Stomach (tissue), 9 donors: ENCODE data around the gene IGFN1. TPM values are rescaled to one million over a fixed set of nuclear protein-coding genes. Genes with fewer than 3 reads are reported as not detected.

Experiments used
- DNase-seq, 2 donors: peaks; one replicate each; pipeline versions ENCODE4 v3.0.0 to v3.0.0-alpha.2; 2013 to 2019
- H3K27ac ChIP-seq, 5 donors: fragments of 200-600 bp in 4 of 5; sonication (generic) in 4 of 5; one replicate each; pipeline ENCODE4 v1.5.1; 2013 to 2019; ENCODE audit warnings: mild to moderate bottlenecking in 1 of 5, moderate library complexity in 1 of 5
- H3K27me3 ChIP-seq, 3 donors: fragments of 200-600 bp; sonication (generic); one replicate each; pipeline ENCODE4 v1.5.1; 2017 to 2019; ENCODE audit warnings: mixed run types in 1 of 3
- H3K36me3 ChIP-seq, 4 donors: fragments of 200-600 bp; sonication (generic); 1 replicate in 3 of 4; 2 replicates in 1 of 4; pipeline ENCODE4 v1.5.1; 2016 to 2019
- H3K4me1 ChIP-seq, 4 donors: fragments of 200-600 bp; sonication (generic); one replicate each; pipeline ENCODE4 v1.5.1; 2016 to 2019
- H3K4me3 ChIP-seq, 4 donors: fragments of 200-600 bp; sonication (generic) in 3 of 4; one replicate each; pipeline ENCODE4 v1.5.1; 2016 to 2019; ENCODE audit warnings: mild to moderate bottlenecking in 1 of 4
- H3K9me3 ChIP-seq, 4 donors: fragments of 200-600 bp; sonication (generic); one replicate each; pipeline ENCODE4 v1.5.1; 2016 to 2019
- EP300 ChIP-seq: sonication (generic); formaldehyde crosslinking; IDR thresholded peaks from one replicate; pipeline ENCODE4 v1.6.1; 2017; ENCODE audit warnings: antibody characterized with exemption
- POLR2A ChIP-seq, 4 donors: fragments of 450-650 bp; IDR thresholded peaks; one replicate each; pipeline ENCODE4 v1.6.1; 2016; ENCODE audit warnings: antibody characterized with exemption in 4 of 4, control low read depth in 2 of 4, mild to moderate bottlenecking in 1 of 4, moderate library complexity in 1 of 4
- POLR2AphosphoS5 ChIP-seq, 3 donors: sonication (generic); formaldehyde crosslinking; IDR thresholded peaks; one replicate each; pipeline ENCODE4 v1.6.1; 2016; ENCODE audit warnings: antibody characterized with exemption in 3 of 3
- WGBS, 5 donors: extraction: QIAGEN DNeasy Blood & Tissue Kit in 3 of 5; methylation state at CpG; one replicate each; pipeline versions ENCODE4 v1.1.5 to v1.1.7; 2013 to 2018; 5-methylcytosine and 5-hydroxymethylcytosine counted together
- intact Hi-C: fragments of 100-400 bp; cut with DNase I; formaldehyde crosslinking; loops from one replicate; pipeline ENCODE4 v1.15.1; 2023; ENCODE audit warnings: low total_unique reads
- polyA plus RNA-seq, 3 donors: library from polyadenylated mRNA; stranded (reverse); fragments of 200-250 nt; gene quantifications; one replicate each; pipeline ENCODE4 v1.2.3, GENCODE V29; 2013
- total RNA-seq, 5 donors: library from RNA; depleted of rRNA; stranded (reverse); fragments of >200 nt; gene quantifications; one replicate each; pipeline versions ENCODE4 v1.1.0 to v1.2.3, GENCODE V29; 2014 to 2016
- TF ChIP-seq, protein P1 (sequence below), 7 experiments: fragments of 450-650 bp in 4 of 7; fragments of 200-600 bp in 3 of 7; sonication (generic) in 3 of 7; IDR thresholded peaks; one replicate each; pipeline ENCODE4 v1.5.1; 2016 to 2019; ENCODE audit warnings: antibody characterized with exemption in 7 of 7, control low read depth in 2 of 7, mild to moderate bottlenecking in 1 of 7
- donor health status: healthy with polysubstance abuse.
- donor health status: Bipolar disorder and iron deficiency.
- donor health status: healthy.

The IGFN1 gene
- total and polyA plus RNA-seq, 8 donors, result under 0.01 to 0.55 (median 0.05) TPM; not detected in 3

DNA sequence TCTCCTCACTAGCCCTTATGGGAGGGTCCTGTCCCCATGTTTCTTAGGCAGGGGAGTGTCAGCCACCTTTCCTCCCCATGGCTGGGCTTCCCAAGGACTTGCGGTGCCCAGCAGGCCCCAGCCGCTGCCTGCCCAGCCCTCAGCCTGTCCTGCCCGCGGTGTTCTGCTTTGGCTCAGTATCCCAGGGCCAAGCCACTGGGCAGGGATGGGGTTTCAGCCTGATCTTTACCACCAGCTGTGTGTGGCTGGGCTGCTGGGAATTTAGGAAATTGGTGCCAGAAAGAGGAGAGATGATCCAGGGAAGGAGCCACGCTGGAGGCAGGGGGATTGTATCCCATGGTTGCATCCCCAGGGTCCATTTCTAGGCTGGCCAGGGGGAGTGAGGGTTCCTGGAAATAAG is 6.9 kb upstream of the IGFN1 start:
- Histone ChIP-seq H3K4me3 (no peak overlapping the region), H3K9me3 (no peaks in the 10 kb centered on the region), H3K36me3 (no peaks in the 10 kb centered on the region), H3K27ac (no peak overlapping the region), H3K4me1 (no peaks in the 10 kb centered on the region), H3K27me3 (no peaks in the 10 kb centered on the region)
- no peak for DNase-seq
- intact Hi-C loops, result no loop called here
- TF ChIP-seq POLR2AphosphoS5 (IDR thresholded peaks at IDR 0.05) (no peak), POLR2A (IDR thresholded peaks at IDR 0.05) (no peak), EP300 (no peak)
- TF ChIP-seq, protein P1, sequence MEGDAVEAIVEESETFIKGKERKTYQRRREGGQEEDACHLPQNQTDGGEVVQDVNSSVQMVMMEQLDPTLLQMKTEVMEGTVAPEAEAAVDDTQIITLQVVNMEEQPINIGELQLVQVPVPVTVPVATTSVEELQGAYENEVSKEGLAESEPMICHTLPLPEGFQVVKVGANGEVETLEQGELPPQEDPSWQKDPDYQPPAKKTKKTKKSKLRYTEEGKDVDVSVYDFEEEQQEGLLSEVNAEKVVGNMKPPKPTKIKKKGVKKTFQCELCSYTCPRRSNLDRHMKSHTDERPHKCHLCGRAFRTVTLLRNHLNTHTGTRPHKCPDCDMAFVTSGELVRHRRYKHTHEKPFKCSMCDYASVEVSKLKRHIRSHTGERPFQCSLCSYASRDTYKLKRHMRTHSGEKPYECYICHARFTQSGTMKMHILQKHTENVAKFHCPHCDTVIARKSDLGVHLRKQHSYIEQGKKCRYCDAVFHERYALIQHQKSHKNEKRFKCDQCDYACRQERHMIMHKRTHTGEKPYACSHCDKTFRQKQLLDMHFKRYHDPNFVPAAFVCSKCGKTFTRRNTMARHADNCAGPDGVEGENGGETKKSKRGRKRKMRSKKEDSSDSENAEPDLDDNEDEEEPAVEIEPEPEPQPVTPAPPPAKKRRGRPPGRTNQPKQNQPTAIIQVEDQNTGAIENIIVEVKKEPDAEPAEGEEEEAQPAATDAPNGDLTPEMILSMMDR (IDR thresholded peaks at IDR 0.05), result no peak
- 78 to 89% (median 81%) methylated on average over 5 of the region's 5 CpGs for WGBS, 5 donors

DNA sequence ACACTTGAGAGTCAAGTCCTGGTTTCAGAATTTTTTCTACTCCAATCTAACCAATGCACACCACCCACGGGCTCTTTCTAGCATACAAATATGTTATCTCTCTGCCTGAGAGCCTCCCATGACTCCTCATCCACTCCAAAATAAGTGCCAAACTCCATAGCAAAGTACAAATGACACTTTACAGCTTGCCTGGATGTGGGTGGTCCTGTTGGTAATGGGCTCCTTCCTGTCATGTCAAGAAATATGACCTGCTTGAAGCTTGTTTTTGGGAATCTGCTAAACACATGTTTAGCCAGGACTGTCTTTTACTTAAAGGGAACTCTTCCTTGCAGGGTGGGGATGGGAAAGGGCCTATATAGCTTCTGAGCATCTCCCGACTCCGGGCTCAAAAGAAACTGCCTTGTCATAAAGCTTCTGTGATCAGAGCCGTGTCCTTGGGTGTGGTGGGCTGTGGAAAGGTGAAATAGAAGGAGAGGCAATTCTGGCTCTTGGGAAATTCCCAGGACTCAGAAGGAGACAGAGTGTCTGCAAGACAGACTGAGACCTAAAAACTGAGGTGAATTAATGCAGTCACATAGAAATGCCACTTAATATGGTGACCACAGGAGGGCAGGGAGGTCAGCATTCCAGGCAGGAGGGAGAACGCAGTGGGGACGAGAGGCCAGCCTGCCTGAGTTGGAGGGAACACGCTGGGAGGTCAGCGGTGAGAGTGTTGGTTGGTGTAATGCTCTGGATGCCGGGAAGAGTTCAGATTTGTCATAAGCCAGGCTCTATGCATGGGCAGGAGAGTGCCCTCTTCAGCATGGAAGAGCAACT is 6.1 kb upstream of the IGFN1 start:
- Histone ChIP-seq H3K4me3 (no peak overlapping the region), H3K27me3 (no peaks in the 10 kb centered on the region), H3K4me1 (no peaks in the 10 kb centered on the region), H3K36me3 (no peaks in the 10 kb centered on the region), H3K27ac (no peak overlapping the region), H3K9me3 (no peaks in the 10 kb centered on the region)
- 40 to 54% (median 46%) methylated on average over 9 of the region's 9 CpGs for WGBS, 5 donors
- TF ChIP-seq, protein P1 (IDR thresholded peaks at IDR 0.05), result peak in 5 of 7 experiments; percentile 30 to 55 (median 49)
- TF ChIP-seq POLR2A (IDR thresholded peaks at IDR 0.05), result no peak
- TF ChIP-seq POLR2AphosphoS5 (IDR thresholded peaks at IDR 0.05), result peak in 1 of 3 donors; percentile 53
- no peak for TF ChIP-seq EP300
- intact Hi-C loops, result no loop called here
- DNase-seq, result peak; percentile 33 to 60

DNA sequence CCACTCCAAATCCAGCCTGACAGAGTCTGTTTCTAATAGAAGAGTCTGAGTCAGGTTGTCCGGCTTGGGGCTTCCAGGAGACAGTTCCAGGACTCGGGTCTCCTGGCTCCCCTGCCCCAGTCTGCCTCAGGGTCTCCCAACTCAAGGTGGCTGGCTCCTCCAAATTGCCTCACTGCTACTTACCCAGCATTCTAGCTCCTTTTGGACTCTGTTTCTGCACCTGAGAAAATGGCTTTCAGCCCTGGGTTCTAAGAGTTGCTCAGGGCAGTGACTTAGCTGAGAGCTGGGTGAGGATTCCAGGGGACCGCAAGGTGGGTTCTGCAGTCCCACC is 5.5 kb upstream of the IGFN1 start:
- intact Hi-C loops, result no loop called here
- 33 to 60% (median 44%) methylated on average over 1 to 3 of the region's 3 CpGs for WGBS, 5 donors
- DNase-seq, result no peak
- Histone ChIP-seq H3K4me1 (no peaks in the 10 kb centered on the region), H3K36me3 (no peaks in the 10 kb centered on the region), H3K27ac (no peak overlapping the region), H3K27me3 (no peaks in the 10 kb centered on the region), H3K9me3 (no peaks in the 10 kb centered on the region), H3K4me3 (no peak overlapping the region)
- TF ChIP-seq POLR2A (IDR thresholded peaks at IDR 0.05), result no peak
- no peak for TF ChIP-seq POLR2AphosphoS5 (IDR thresholded peaks at IDR 0.05)
- TF ChIP-seq, protein P1 (IDR thresholded peaks at IDR 0.05), result no peak
- no peak for TF ChIP-seq EP300

DNA sequence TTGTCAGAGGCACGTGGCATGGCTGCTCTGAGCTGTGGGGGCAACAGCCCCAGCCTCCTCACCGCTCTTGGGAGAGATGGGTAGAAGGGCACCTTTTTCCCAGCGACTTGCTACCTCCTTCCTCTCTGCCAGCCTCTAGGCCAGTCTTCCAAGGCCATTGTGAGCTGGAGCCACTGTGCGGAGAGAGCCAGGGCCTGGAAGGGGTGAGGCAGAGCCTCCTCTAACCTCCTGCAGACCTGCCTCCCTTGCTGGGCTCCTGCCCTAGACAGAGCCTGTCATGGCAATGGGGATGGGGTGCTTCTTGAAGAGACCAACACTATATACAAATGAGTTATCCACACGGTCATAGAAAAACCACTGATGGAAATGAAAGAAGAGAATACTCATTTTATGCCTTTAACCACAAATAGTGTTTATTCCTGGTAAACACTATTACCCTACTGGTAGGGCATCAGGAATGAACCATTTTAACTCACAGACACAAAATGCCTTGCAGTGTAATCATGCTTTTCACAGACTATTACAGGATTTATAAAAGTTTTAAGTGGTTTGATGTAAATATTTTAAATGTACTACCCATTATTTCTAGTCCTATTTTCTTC is 5.0 kb upstream of the IGFN1 start:
- intact Hi-C loops, result no loop called here
- Histone ChIP-seq H3K27me3 (peaks cover 0 to 2% (median 0%) of the 10 kb centered on the region in 3 donors), H3K27ac (no peak overlapping the region), H3K4me3 (no peak overlapping the region), H3K36me3 (no peaks in the 10 kb centered on the region), H3K9me3 (no peaks in the 10 kb centered on the region), H3K4me1 (no peaks in the 10 kb centered on the region)
- no peak for DNase-seq
- 75 to 90% (median 83%) methylated on average over 4 to 5 of the region's 5 CpGs for WGBS, 5 donors
- TF ChIP-seq POLR2AphosphoS5 (IDR thresholded peaks at IDR 0.05) (no peak), EP300 (no peak), POLR2A (IDR thresholded peaks at IDR 0.05) (no peak)
- TF ChIP-seq, protein P1 (IDR thresholded peaks at IDR 0.05), result no peak
